Transverse colon (tissue), 4 donors: Measurements from ENCODE around the gene PPP1R37.

ENCODE experiments used
- EP300 ChIP-seq: sonication (generic); formaldehyde crosslinking; IDR thresholded peaks from one replicate; pipeline ENCODE4 v1.6.1; 2017; ENCODE audit warnings: antibody characterized with exemption, low read depth
- POLR2A ChIP-seq: fragments of 450-650 bp; IDR thresholded peaks from one replicate; pipeline ENCODE4 v1.6.1; 2016; ENCODE audit warnings: antibody characterized with exemption, mild to moderate bottlenecking, moderate library complexity
- POLR2AphosphoS5 ChIP-seq, 3 donors: sonication (generic); formaldehyde crosslinking; IDR thresholded peaks; one replicate each; pipeline ENCODE4 v1.6.1; 2016; ENCODE audit warnings: antibody characterized with exemption in 3 of 3
- TF ChIP-seq, protein P1 (sequence below), 5 experiments: fragments of 200-600 bp in 3 of 5; fragments of 450-650 bp in 2 of 5; sonication (generic) in 3 of 5; IDR thresholded peaks; 1 replicate in 2 of 5; 2 replicates in 3 of 5; pipeline ENCODE4 v1.5.1; 2016 to 2017; ENCODE audit warnings: antibody characterized with exemption in 5 of 5, inconsistent platforms in 3 of 5, mild to moderate bottlenecking in 2 of 5, moderate library complexity in 1 of 5

DNA sequence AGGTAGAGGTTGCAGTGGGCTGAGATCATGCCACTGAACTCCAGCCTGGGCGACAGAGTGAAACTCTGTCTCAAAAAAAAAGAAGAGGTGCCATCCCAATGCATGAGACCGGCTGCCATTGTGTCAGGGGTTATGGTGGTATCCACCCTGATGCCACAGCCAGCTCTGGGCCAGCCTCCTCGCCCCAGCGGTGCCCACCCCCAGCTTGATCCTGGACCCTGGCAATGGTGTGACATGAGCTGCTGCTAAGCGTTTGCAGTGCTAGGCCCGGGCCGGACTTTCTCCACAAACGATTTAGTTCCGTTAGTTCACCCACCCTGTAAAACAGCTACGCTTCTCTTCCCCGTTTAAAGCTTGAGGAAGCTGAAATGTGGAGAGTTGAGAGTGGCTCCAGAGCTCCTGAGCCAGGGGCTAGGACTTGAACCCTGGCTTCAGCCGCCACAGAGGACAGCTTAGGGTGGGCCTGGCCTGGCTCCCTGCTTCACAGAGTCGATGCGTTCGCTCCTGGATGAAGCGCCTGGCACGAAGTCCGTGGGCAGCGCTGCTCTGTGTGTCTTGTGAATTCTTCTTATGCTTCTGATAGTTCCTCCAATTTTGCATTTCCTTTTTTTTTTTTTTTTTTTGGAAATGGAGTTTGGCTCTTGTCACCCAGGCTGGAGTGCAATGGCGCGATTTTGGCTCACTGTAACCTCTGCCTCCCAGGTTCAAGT lies 42.4 kb downstream of the PPP1R37 start:
- TF ChIP-seq POLR2A (no peak), POLR2AphosphoS5 (IDR thresholded peaks at IDR 0.05) (no peak), EP300 (no peak)
- TF ChIP-seq, protein P1, sequence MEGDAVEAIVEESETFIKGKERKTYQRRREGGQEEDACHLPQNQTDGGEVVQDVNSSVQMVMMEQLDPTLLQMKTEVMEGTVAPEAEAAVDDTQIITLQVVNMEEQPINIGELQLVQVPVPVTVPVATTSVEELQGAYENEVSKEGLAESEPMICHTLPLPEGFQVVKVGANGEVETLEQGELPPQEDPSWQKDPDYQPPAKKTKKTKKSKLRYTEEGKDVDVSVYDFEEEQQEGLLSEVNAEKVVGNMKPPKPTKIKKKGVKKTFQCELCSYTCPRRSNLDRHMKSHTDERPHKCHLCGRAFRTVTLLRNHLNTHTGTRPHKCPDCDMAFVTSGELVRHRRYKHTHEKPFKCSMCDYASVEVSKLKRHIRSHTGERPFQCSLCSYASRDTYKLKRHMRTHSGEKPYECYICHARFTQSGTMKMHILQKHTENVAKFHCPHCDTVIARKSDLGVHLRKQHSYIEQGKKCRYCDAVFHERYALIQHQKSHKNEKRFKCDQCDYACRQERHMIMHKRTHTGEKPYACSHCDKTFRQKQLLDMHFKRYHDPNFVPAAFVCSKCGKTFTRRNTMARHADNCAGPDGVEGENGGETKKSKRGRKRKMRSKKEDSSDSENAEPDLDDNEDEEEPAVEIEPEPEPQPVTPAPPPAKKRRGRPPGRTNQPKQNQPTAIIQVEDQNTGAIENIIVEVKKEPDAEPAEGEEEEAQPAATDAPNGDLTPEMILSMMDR (IDR thresholded peaks at IDR 0.05): no peak
